Measurements from ENCODE around the gene LAMTOR1. TPM values are rescaled to one million over a fixed set of nuclear protein-coding genes. Genes with fewer than 3 reads are reported as not detected.
A peak's percentile ranks its signal among the peaks of the same experiment; 100 is the strongest.

LAMTOR1 gene
- total and polyA plus RNA-seq, 2 donors (not counting 3 experiments of a cell fraction or from before 2014, with no cell fraction given): 95.1 to 174 TPM

DNA sequence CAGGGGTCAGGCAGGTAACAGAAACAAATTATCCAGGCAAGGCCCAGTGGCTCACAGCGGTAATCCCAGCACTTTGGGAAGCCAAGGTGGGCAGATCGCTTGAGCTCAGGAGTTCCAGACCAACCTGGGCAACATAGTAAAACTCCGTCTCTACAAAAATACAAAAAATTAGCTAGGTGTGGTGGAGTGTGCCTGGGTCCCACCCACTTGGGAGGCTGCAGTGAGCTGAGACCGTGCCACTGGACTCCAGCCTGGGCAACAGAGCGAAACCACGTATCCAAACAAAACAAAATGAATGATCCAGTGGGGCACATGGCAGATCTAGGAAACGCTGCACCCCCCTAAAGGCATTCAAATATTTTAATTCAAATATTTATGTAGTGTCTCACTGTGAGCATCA lies 32.6 kb downstream of the LAMTOR1 start:
- H3K9me1 ChIP-seq (replicated peaks; ENCODE audit: control insufficient read depth, extremely low read depth, insufficient read depth, low read length): no peaks in the 10 kb centered on the region
- peak overlapping the region; percentile 50 for H3K27ac ChIP-seq (ENCODE audit: insufficient read depth, low read depth, low read length)
- peaks cover 64% of the 10 kb centered on the region for H3K4me1 ChIP-seq (ENCODE audit: control insufficient read depth, extremely low read depth, insufficient read depth, low read length)
- H3K4me3 ChIP-seq (replicated peaks in 1 of 3; ENCODE audit: insufficient read depth in 1 of 3, low read depth in 1 of 3, low read length in 3 of 3): no peak overlapping the region
- intact Hi-C loops (cut with micrococcal nuclease) (no loop called here), dilution Hi-C loops (cut with MboI; ENCODE audit: extremely low pct_ligation_motif_present, low sequenced_read_pairs) (no loop called here)
- H3K27me3 ChIP-seq (ENCODE audit: control insufficient read depth in 2 of 2, insufficient read depth in 2 of 2, low read length in 2 of 2): no peaks in the 10 kb centered on the region
- BruUV-seq (replicated peaks): no TSS peak
- H3K79me2 ChIP-seq (ENCODE audit: control insufficient read depth, insufficient read depth, low read length): peaks cover 80% of the 10 kb centered on the region
- TF ChIP-seq JUN (IDR thresholded peaks at IDR 0.05; ENCODE audit: borderline replicate concordance, insufficient read depth, insufficient read length, low read depth) (no peak), FOS (IDR thresholded peaks at IDR 0.05; ENCODE audit: borderline replicate concordance, insufficient read depth, low read length) (no peak)
- CTCF ChIA-PET: interaction anchor here (1.0 to 6.9 kb wide), 5 partner anchors 18 to 45 kb away, joined by 3 to 46 read pairs (median 4); no protein-coding TSS in a partner anchor
- H3K36me3 ChIP-seq (ENCODE audit: control insufficient read depth in 2 of 2, extremely low read depth in 1 of 2, insufficient read depth in 2 of 2, low read length in 2 of 2): no peaks in the 10 kb centered on the region
- H3K9me3 ChIP-seq (replicated peaks; ENCODE audit: control insufficient read depth, insufficient read depth, low read length): no peaks in the 10 kb centered on the region
- DNase-seq (ENCODE audit: low read depth, low spot score): no peak
- peak overlapping the region; percentile 59 for H3K9ac ChIP-seq (replicated peaks; ENCODE audit: extremely low read depth, insufficient read depth, low read length)
- no peak overlapping the region for H2AFZ ChIP-seq (ENCODE audit: low read depth, low read length)
- H4K20me1 ChIP-seq (replicated peaks; ENCODE audit: control insufficient read depth, extremely low read depth, insufficient read depth, low read length): no peaks in the 10 kb centered on the region
- peak overlapping the region; percentile 73 for H3K4me2 ChIP-seq (ENCODE audit: insufficient read depth, low read length)
- POLR2A ChIA-PET: interaction anchor here (1.6 kb wide), 1 partner anchor 31 kb away, joined by 7 read pairs; no protein-coding TSS in a partner anchor
- FAIRE-seq: no peak

- H3K36me3 ChIP-seq (ENCODE audit: control insufficient read depth in 2 of 2, extremely low read depth in 1 of 2, insufficient read depth in 2 of 2, low read length in 2 of 2): no peaks in the 10 kb centered on the region
- DNase-seq (ENCODE audit: low read depth, low spot score): peak; percentile 81
- no peaks in the 10 kb centered on the region for H4K20me1 ChIP-seq (replicated peaks; ENCODE audit: control insufficient read depth, extremely low read depth, insufficient read depth, low read length)
- TF ChIP-seq POLR2AphosphoS5 (IDR thresholded peaks at IDR 0.05; ENCODE audit: insufficient read depth, low read depth, low read length) (peak; percentile 72), JUN (IDR thresholded peaks at IDR 0.05; ENCODE audit: borderline replicate concordance, insufficient read depth, insufficient read length, low read depth) (peak; percentile 12), FOS (IDR thresholded peaks at IDR 0.05; ENCODE audit: borderline replicate concordance, insufficient read depth, low read length) (peak; percentile 75), MAX (IDR thresholded peaks at IDR 0.05; ENCODE audit: insufficient read depth, insufficient read length) (no peak), POLR2A (IDR thresholded peaks at IDR 0.05; ENCODE audit: low read depth, low read length) (peak; percentile 64)
- POLR2A ChIA-PET: interaction anchor here (1.6 kb wide), 1 partner anchor 30 kb away, joined by 7 read pairs; no protein-coding TSS in a partner anchor
- peak overlapping the region; percentile 59 for H3K9ac ChIP-seq (replicated peaks; ENCODE audit: extremely low read depth, insufficient read depth, low read length)
- no TSS peak for BruUV-seq (replicated peaks)
- H3K9me3 ChIP-seq (replicated peaks; ENCODE audit: control insufficient read depth, insufficient read depth, low read length): no peaks in the 10 kb centered on the region
- no peaks in the 10 kb centered on the region for H3K9me1 ChIP-seq (replicated peaks; ENCODE audit: control insufficient read depth, extremely low read depth, insufficient read depth, low read length)
- peak overlapping the region; percentile 50 for H3K27ac ChIP-seq (ENCODE audit: insufficient read depth, low read depth, low read length)
- peak overlapping the region in 1 of 3 experiments; percentile 1 for H3K4me3 ChIP-seq (replicated peaks in 1 of 3; ENCODE audit: insufficient read depth in 1 of 3, low read depth in 1 of 3, low read length in 3 of 3)
- intact Hi-C loops (cut with micrococcal nuclease) (no loop called here), dilution Hi-C loops (cut with MboI; ENCODE audit: extremely low pct_ligation_motif_present, low sequenced_read_pairs) (no loop called here)
- H3K4me2 ChIP-seq (ENCODE audit: insufficient read depth, low read length): peak overlapping the region; percentile 73
- CTCF ChIA-PET: interaction anchor here (1.0 to 6.9 kb wide), 7 partner anchors 9 to 44 kb away, joined by 3 to 46 read pairs (median 4); no protein-coding TSS in a partner anchor
- no peaks in the 10 kb centered on the region for H3K27me3 ChIP-seq (ENCODE audit: control insufficient read depth in 2 of 2, insufficient read depth in 2 of 2, low read length in 2 of 2)
- peak; percentile 96 for FAIRE-seq
- peaks cover 64% of the 10 kb centered on the region for H3K4me1 ChIP-seq (ENCODE audit: control insufficient read depth, extremely low read depth, insufficient read depth, low read length)
- peaks cover 77% of the 10 kb centered on the region for H3K79me2 ChIP-seq (ENCODE audit: control insufficient read depth, insufficient read depth, low read length)
- H2AFZ ChIP-seq (ENCODE audit: low read depth, low read length): no peak overlapping the region
Measured at GRCh38 chr11:72069787-72070251, 33.3 kb downstream of the LAMTOR1 start.
